ENCODE results near the gene PRPS1L1.

Gene PRPS1L1

GRCh38 chr7:18016547-18017444 lies 10.8 kb downstream of the PRPS1L1 start:
- TF ChIP-seq CTCF (IDR thresholded peaks at IDR 0.05; ENCODE audit: extremely low read depth, missing control alignments), result no peak
- no peak for DNase-seq (ENCODE audit: low spot score)

GRCh38 chr7:18013936-18014335 lies 13.7 kb downstream of the PRPS1L1 start:
- no peak for DNase-seq (ENCODE audit: low spot score)
- no peak for TF ChIP-seq CTCF (IDR thresholded peaks at IDR 0.05; ENCODE audit: extremely low read depth, missing control alignments)

GRCh38 chr7:18004372-18004771 lies 23.3 kb downstream of the PRPS1L1 start:
- no peak for DNase-seq (ENCODE audit: low spot score)
- no peak for TF ChIP-seq CTCF (IDR thresholded peaks at IDR 0.05; ENCODE audit: extremely low read depth, missing control alignments)

- DNase-seq (ENCODE audit: low spot score), result no peak
- no peak for TF ChIP-seq CTCF (IDR thresholded peaks at IDR 0.05; ENCODE audit: extremely low read depth, missing control alignments)
Measured at GRCh38 chr7:18003286-18003994, 24.2 kb downstream of the PRPS1L1 start.

GRCh38 chr7:17998692-17999091 lies 29.0 kb downstream of the PRPS1L1 start:
- no peak for TF ChIP-seq CTCF (IDR thresholded peaks at IDR 0.05; ENCODE audit: extremely low read depth, missing control alignments)

GRCh38 chr7:17996442-17997223 lies 31.0 kb downstream of the PRPS1L1 start:
- no peak for DNase-seq (ENCODE audit: low spot score)
- TF ChIP-seq CTCF (IDR thresholded peaks at IDR 0.05; ENCODE audit: extremely low read depth, missing control alignments), result no peak

More at GRCh38 chr7:17998692-17999091, 29.0 kb downstream of the PRPS1L1 start:
- DNase-seq (ENCODE audit: low spot score), result no peak

Measured in GM20000 (cell line).